HL-60 (cell line): ENCODE results near the gene URB2.
A peak's percentile ranks its signal among the peaks of the same experiment; 100 is the strongest.

Experiments used
- DNase-seq, 2 experiments: peaks; one replicate each; pipeline ENCODE4 v3.0.0-alpha.2; 2010 to 2020; ENCODE audit warnings: low read depth in 1 of 2, low spot score in 1 of 2
- H3K27ac ChIP-seq: fragments of 250-450 bp; sonication (Bioruptor Pico); replicated peaks from 2 replicates; pipeline ENCODE4 v1.5.1; 2020; ENCODE audit warnings: mild to moderate bottlenecking, moderate library complexity
- H3K27me3 ChIP-seq: fragments of 250-450 bp; sonication (Bioruptor Pico); 2 replicates; pipeline ENCODE4 v1.5.1; 2021; ENCODE audit warnings: mild to moderate bottlenecking, moderate library complexity; ENCODE audit not compliant: insufficient read depth, poor library complexity, severe bottlenecking
- H3K4me3 ChIP-seq: replicated peaks from 2 replicates; pipeline ENCODE4 v1.5.1; 2011; ENCODE audit warnings: mild to moderate bottlenecking, control low read depth, low read length; ENCODE audit not compliant: insufficient read depth
- GABPA ChIP-seq: IDR thresholded peaks from 2 replicates; pipeline ENCODE4 v1.6.1; 2012; ENCODE audit warnings: low read depth
- POLR2AphosphoS5 ChIP-seq: IDR thresholded peaks from 2 replicates; pipeline ENCODE4 v1.6.1; 2012; ENCODE audit warnings: low read depth
- SPI1 ChIP-seq: IDR thresholded peaks from 2 replicates; pipeline ENCODE4 v1.6.1; 2012; ENCODE audit warnings: low read depth, mild to moderate bottlenecking, borderline replicate concordance
- long read RNA-seq: library from polyadenylated mRNA; unstranded; transcript quantifications from one replicate; pipeline ENCODE4 v2.0.0, GENCODE V29; 2020
- TF ChIP-seq, protein P1 (sequence below): IDR thresholded peaks from 2 replicates; pipeline ENCODE4 v1.6.1; 2012; ENCODE audit warnings: low read depth; ENCODE audit not compliant: insufficient replicate concordance
- TF ChIP-seq, protein P2 (sequence below): IDR thresholded peaks from one replicate; pipeline ENCODE4 v1.5.1; 2011; ENCODE audit warnings: low read length, control low read depth, inconsistent platforms; ENCODE audit not compliant: insufficient read depth

The URB2 gene
- long read RNA-seq, full-length matches to known transcripts: 24 of 40 reads
- long read RNA-seq, partial matches to known transcripts: 6 of 40 reads
- long read RNA-seq, other reads (novel, unspliced or antisense): 10 of 40 reads

DNA sequence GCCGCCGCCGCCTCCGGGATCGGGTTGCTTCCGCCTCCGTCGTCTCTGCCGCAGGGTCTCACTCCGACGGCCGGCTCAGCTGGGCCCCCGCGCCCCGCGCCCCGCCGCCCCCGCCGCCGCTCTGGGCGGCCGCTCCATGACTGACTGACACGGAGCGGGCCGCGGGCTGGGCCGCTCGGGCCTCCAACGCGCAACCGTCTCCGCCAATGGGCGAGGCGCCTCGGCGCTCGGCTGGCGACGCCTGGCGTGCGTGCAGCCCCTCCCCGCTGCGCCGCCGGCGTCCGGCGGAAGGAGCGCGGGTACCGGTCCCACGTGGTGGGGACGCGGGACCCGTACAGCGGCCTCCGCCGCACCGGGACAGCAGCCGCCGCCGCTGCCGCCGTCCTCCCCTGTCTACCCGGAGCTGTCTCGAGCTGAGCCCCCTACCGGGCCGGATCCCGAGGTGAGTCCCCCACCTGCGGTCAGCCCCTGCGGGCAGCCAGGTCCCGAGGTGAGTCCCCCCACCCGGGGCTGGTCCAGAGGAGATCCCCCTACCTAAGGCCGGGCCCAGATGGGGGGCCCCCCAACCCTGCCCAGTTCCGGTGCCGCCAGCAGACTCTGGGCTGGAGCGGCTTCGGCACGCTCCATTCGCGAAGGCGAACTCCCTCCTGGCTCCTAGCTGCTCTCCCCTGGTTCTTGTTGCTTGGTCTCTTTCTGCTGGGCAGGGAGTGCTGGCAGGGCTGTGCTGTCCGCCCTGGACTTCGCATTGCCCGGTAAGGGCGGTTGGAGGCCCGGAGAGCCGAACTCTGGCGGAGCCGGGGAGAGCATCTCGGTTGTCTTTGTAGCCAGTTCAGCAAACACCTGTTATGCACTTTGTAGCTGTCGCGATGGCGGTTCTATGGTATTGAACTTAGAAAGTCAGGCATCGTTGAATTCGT lies at the start of gene URB2, which contains the start of gene TAF5L:
TSS of gene URB2 (plus strand) at position 333 of the 917 bp plus-strand sequence. CDS start 1,387 bp downstream, outside the sequence.
TSS of gene TAF5L (minus strand) at position 208 of the 917 bp plus-strand sequence. CDS start 11,640 bp downstream, outside the sequence.
- Histone ChIP-seq H3K4me3 (peak within 1 kb of the TSS; percentile 99), H3K27ac (peak within 1 kb of the TSS; percentile 84), H3K27me3 (no peaks in the 10 kb centered on the region)
- DNase-seq: peak; percentile 80 to 82
- TF ChIP-seq, protein P1, sequence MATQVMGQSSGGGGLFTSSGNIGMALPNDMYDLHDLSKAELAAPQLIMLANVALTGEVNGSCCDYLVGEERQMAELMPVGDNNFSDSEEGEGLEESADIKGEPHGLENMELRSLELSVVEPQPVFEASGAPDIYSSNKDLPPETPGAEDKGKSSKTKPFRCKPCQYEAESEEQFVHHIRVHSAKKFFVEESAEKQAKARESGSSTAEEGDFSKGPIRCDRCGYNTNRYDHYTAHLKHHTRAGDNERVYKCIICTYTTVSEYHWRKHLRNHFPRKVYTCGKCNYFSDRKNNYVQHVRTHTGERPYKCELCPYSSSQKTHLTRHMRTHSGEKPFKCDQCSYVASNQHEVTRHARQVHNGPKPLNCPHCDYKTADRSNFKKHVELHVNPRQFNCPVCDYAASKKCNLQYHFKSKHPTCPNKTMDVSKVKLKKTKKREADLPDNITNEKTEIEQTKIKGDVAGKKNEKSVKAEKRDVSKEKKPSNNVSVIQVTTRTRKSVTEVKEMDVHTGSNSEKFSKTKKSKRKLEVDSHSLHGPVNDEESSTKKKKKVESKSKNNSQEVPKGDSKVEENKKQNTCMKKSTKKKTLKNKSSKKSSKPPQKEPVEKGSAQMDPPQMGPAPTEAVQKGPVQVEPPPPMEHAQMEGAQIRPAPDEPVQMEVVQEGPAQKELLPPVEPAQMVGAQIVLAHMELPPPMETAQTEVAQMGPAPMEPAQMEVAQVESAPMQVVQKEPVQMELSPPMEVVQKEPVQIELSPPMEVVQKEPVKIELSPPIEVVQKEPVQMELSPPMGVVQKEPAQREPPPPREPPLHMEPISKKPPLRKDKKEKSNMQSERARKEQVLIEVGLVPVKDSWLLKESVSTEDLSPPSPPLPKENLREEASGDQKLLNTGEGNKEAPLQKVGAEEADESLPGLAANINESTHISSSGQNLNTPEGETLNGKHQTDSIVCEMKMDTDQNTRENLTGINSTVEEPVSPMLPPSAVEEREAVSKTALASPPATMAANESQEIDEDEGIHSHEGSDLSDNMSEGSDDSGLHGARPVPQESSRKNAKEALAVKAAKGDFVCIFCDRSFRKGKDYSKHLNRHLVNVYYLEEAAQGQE: no peak
- peak; percentile 34; the same call in 1 of the 2 replicates for TF ChIP-seq GABPA
- TF ChIP-seq POLR2AphosphoS5: peak; percentile 49; the same call in 1 of the 2 replicates
- TF ChIP-seq, protein P2, sequence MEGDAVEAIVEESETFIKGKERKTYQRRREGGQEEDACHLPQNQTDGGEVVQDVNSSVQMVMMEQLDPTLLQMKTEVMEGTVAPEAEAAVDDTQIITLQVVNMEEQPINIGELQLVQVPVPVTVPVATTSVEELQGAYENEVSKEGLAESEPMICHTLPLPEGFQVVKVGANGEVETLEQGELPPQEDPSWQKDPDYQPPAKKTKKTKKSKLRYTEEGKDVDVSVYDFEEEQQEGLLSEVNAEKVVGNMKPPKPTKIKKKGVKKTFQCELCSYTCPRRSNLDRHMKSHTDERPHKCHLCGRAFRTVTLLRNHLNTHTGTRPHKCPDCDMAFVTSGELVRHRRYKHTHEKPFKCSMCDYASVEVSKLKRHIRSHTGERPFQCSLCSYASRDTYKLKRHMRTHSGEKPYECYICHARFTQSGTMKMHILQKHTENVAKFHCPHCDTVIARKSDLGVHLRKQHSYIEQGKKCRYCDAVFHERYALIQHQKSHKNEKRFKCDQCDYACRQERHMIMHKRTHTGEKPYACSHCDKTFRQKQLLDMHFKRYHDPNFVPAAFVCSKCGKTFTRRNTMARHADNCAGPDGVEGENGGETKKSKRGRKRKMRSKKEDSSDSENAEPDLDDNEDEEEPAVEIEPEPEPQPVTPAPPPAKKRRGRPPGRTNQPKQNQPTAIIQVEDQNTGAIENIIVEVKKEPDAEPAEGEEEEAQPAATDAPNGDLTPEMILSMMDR: no peak
- no peak for TF ChIP-seq SPI1

DNA sequence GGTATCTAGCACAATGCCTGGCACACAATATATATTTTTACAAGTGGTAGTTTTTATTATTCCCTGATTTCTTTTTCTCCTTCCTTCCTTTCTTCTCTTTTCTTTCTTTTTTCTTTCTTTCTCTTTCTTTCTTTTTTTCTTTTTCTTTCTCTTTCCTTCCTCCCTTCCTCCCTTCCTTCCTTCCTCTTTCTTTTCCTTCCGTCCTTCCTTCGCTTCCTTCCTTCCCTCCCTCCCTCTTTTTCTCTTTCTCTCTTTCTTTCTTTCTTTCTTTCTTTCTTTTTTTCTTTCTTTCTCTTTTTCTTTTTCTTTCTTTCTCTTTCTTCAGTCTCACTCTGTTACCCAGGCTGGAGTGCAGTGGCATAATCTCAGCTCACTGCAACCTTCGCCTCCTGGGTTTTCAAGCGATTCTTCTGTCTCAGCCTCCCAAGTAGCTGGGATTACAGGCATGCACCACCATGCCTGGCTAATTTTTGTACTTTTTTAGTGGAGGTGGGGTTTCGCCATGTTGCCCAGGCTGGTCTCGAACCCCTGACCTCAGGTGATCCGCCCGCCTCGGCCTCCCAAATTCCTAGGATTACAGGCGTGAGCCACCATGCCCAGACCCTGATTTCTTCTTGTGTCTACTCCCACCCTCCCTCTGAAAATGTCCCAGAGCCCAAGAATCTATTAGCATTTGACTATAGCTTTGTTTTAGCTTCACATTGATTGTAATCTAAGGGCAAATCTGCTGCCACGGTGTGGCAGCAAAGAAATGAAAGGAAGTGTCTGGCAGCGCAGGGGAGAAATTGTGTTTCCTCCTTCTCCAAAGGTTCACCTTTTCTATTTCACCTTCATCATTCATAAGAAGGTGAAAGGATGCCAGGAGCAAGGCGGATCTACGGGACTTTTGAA lies 47.6 kb upstream of the URB2 start:
- Histone ChIP-seq H3K27me3 (no peaks in the 10 kb centered on the region), H3K4me3 (0 out of 2 replicates have a peak overlapping the region, but pooled peaks have one; percentile 2), H3K27ac (peak overlapping the region; percentile 32)
- no peak for TF ChIP-seq GABPA
- TF ChIP-seq, protein P2: no peak
- no peak for TF ChIP-seq SPI1
- no peak for TF ChIP-seq POLR2AphosphoS5
- TF ChIP-seq, protein P1: no peak
- no peak for DNase-seq

DNA sequence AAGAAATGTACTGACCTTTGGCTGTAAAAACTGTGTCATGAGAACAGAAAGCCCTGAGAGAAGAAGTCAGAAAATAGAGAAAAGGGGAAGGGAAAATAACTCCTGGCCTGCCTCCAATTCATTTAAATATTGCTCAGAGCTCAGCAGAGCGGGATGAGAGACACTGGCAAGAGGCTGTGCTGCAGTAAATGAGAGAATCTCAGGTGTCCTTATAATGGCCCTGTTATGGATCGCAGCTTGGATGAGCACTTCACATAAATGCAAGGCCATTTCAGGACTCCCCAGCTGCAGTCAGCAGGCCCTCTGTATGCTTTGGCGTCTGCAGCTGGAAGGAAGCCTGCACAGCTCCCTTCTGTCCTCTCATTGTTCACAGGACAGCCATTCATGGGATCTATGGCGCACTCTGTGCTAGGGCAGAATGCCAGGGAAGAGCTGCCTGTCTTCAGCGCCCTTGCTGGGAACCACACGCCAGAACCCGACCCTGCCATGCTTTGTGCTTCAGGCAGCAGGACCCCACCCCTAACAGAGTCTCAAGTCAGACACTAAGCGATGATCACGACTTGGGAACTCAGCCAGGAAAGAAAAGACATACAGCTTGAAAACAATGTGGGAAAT lies 46.9 kb upstream of the URB2 start:
- peak overlapping the region; percentile 32 for H3K27ac ChIP-seq
- TF ChIP-seq SPI1 (peak; percentile 75), POLR2AphosphoS5 (no peak), GABPA (no peak)
- TF ChIP-seq, protein P1: no peak
- TF ChIP-seq, protein P2: no peak
- DNase-seq: peak in 1 of 2 experiments; percentile 60
- H3K27me3 ChIP-seq: no peaks in the 10 kb centered on the region
- peak overlapping the region; percentile 29 for H3K4me3 ChIP-seq
